HG03025 (cell line): ENCODE results near the gene RAG1.

Source experiments
- ATAC-seq: cut with Tn5 transposase; IDR thresholded peaks from one replicate; pipeline ENCODE4 v1.9.1; 2021; ENCODE audit warnings: mild to moderate bottlenecking, moderate library complexity; ENCODE audit not compliant: unreplicated experiment, low FRiP score

Gene RAG1

GRCh38 chr11:36588099-36588498 lies 20.3 kb downstream of the RAG1 start:
- no peak for ATAC-seq

- ATAC-seq: no peak
Measured at GRCh38 chr11:36590513-36590912, 22.7 kb downstream of the RAG1 start.

DNA sequence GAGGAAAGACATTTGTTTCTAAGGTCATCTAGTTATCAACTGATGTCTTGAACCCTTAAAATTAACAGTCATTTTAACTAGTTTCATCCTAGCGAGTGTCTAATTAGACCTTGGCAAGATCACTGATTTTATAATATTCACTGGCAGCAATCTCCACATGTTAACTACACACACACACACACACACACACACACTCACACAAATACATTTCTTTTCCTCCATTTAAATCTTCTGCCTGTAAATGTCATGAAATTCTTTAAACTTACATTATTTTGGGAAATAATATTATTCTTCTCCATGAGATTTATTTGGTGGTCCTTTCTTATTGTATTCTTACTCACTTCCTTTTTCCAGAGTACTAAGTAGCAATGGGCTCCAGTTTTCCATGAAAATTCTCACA lies 23.6 kb downstream of the RAG1 start:
- no peak for ATAC-seq

DNA sequence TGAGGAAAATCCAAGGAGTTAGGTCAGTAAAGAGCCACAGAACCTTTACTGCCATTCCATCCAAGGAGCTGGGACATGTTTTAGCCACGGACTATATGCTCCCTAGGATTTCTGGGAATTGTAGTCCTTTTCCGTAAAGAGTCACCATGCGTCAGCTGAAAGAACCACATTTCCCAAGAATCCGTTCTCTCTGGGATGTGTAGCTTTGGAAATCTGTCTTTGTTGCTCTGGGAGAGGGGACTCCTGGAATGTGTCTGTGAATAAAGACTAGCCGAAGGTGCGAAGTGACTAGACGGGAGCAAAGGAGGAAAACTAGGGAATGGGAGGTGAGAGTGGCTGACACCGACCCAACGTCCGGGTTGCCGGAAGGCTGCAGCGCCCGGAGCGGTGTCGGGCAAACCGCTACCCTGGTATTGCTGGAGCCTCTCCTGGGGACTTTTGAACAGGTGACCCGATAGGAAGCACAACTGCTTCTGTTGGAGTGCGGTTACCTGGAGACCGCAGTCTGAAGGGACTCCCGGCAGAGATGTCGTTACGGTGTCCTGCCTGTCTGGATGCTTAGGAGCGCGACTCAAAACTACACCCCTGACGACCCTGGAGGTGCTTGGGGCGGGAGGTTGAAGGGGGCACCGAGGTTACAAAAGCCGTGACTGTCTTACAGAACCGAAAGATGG lies 26.6 kb downstream of the RAG1 start, which contains the start of gene IFTAP:
Gene IFTAP, plus strand, starts transcription at position 187 of the 674 bp plus-strand sequence. CDS start 15,602 bp downstream, outside the sequence.
- ATAC-seq: peak; percentile 85

GRCh38 chr11:36596880-36597279 lies 29.1 kb downstream of the RAG1 start:
- no peak for ATAC-seq

DNA sequence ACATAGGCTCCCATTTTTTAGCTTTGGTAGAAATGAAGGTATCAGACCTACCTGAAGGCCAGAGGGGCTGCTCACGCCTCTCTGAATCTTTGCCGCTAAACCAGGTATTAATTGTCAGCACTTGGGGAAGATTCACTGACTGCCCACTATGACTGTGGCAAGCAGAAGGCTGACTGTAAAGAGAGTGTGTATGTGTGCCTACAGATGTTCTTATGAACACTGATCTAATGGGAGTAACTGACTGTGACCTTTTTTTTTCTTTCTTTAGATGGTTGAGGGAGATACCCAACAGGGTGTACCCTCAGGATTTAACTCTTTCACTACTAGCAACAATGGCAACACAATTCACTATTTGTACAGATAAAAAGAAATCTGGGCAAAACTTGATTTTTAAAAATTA lies 30.2 kb downstream of the RAG1 start, which contains the start of gene RAG2:
Gene RAG2, minus strand, starts transcription at position 186 of the 400 bp plus-strand sequence. CDS start 4,068 bp downstream, outside the sequence.
- ATAC-seq: no peak

GRCh38 chr11:36600180-36600579 lies 32.4 kb downstream of the RAG1 start:
- no peak for ATAC-seq

DNA sequence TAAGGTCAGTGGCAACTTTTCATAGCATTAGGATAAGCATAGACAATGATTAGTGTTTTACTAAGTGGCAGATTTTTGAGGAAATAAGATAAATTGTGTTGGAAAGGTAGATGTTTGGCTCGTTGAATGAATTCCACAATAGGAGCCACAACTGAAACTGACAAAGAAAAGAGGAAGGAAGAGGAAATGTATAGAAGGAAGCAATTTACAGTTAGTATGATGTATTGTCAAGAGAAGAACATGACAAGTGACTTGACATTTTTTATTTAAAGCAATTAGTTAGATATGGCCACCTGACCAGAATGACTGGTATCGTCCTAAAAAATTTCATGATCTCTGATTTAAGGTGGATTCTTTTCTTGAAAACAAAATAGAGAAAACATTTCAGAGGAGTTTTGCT lies 33.3 kb downstream of the RAG1 start:
- ATAC-seq: no peak

DNA sequence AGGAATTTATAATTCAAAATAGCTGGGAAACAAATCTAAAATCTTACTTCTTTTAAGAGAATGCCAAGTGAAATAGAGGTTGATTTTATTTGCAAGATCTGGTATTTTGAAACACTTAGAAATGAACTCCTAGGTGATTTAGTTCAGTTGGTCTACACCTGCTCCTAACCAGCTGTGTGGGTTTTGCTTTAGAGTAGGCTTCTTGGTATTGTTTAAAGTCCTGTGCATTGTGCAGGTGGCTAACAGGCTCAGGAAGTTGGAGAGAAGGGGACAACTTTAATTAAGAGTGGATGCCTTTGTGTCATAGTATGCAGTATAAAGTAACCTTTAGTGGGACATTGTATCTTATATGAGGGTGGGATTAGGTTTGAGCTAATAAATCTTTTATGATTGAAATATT lies 34.3 kb downstream of the RAG1 start:
- no peak for ATAC-seq

- ATAC-seq: peak; percentile 65
Measured at GRCh38 chr11:36605221-36606216, 37.7 kb downstream of the RAG1 start.

DNA sequence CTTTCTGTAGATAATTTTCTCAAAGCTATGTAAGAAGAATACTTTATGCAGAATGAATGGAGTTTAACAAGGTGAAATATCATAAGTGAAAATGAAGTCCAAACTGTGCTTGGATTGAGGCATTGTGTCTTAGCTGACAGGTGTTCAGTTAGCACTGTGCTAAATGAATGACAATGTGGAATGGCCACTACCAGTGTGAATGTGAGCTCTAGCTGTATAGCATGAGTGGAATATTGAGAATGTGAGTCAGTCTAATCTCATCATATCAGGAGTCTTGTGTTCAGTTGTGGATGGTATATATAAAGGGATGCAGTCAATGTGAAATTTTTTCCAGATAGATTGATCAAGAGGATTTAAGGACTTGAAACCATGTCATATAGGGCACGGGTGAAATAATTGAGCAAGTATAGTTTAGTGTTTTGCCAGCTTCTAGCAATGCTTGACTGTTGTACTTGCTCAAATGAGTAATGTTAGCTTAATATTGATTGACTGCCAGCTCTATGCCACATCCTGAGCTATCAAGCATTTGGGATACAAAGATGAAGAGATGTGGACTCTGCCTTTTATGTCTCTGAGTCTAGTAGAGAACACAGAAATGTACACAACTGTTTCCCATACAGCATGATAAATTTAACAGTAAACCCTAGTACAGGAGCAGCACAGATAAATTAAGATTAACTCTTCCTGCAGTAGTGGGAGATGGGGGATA lies 40.8 kb downstream of the RAG1 start:
- no peak for ATAC-seq

- ATAC-seq: no peak
Measured at GRCh38 chr11:36609383-36609782, 41.6 kb downstream of the RAG1 start.

GRCh38 chr11:36615826-36616225 lies 48.0 kb downstream of the RAG1 start:
- ATAC-seq: no peak

DNA sequence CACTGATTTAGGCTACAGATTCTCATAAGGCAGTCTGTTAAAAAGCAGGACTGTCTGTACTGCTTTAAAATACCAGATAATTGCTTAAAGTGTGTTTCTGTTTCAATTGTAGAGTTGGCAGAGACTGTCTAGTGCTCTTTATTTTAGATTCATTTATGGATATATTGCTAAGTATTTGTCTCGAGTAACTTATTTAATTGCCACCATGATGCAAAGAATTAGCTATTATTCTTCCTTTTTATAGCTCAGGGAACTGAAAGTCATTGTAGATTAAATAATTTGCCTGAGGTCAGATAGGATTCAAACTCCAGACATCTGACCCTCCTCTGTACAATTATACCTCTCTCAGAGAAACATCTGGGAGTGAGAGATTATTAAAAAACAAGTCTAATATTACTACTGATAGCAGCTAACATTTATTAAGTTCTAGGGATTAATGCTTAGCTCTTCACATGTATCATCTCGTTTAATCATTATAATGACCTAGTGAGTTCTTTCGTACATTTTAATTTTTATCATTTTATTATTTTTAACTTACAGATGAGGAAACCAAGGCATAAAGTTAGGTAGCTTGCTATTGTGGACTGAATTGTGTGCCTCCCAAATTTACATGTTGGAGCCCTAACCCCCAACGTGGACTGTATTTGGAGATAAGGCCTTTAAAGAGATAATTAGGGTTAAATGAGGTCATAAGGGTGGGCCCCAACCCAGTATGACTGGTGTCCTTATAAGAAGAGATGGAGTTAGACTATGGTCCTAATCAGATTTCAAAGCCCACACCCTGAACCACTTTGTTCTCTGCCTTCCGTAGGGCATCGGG lies 49.9 kb downstream of the RAG1 start:
- ATAC-seq: no peak

- ATAC-seq: no peak
Measured at GRCh38 chr11:36618363-36619047, 50.7 kb downstream of the RAG1 start.

- no peak for ATAC-seq
Measured at GRCh38 chr11:36619502-36619901, 51.7 kb downstream of the RAG1 start.

DNA sequence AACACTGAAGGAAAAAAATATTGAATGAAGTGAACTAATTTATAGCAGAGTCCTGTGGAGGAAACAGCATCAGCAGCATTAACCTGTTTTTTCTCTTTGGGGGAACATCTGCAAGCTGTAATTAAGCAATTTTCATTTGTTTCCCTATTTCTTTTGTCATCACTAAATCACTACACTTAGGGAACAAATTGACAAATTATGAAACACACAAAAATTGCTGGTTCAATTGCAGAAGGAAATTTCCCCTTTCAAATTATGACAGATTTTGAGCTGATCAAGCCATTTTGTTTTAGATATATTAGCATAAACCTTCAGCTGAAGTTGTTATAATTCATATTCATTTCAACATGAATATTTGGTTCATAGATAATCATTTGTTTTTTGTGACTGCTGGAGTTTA lies 52.4 kb downstream of the RAG1 start:
- ATAC-seq: no peak

DNA sequence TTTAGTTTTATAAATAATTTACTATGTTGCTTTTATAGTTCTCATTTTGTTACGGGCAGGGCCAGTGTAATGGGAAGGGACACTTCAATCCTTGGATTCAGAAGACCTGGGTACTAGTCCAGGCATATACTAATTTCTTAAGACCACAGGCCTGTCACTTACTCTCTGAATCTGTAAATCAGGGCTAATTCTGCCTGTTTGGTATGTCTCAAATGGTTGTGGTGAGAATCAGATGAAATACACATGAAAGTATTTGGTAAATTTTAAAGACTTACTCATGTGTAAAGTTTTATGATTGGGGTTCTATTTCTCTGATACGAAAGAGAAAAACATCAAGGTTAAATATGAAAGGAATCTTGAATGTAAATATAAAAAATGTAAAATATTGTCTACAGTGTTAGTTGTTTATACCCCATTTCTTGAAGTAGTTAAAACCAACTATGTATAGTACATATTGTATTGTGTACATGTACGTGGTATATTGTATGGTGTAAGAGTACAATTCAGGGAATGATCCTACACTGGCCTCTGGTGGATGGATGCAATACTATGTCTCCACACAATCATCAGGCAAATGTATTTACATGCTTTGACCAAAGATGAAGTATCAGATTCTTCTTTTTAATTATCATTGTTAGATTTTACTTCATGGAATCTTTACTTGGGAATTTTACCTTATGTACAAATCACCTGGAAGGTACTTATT lies 54.8 kb downstream of the RAG1 start:
- ATAC-seq: no peak

GRCh38 chr11:36623494-36623893 lies 55.7 kb downstream of the RAG1 start:
- no peak for ATAC-seq
